ENCODE measurements around the gene ADGRG6.

DNA sequence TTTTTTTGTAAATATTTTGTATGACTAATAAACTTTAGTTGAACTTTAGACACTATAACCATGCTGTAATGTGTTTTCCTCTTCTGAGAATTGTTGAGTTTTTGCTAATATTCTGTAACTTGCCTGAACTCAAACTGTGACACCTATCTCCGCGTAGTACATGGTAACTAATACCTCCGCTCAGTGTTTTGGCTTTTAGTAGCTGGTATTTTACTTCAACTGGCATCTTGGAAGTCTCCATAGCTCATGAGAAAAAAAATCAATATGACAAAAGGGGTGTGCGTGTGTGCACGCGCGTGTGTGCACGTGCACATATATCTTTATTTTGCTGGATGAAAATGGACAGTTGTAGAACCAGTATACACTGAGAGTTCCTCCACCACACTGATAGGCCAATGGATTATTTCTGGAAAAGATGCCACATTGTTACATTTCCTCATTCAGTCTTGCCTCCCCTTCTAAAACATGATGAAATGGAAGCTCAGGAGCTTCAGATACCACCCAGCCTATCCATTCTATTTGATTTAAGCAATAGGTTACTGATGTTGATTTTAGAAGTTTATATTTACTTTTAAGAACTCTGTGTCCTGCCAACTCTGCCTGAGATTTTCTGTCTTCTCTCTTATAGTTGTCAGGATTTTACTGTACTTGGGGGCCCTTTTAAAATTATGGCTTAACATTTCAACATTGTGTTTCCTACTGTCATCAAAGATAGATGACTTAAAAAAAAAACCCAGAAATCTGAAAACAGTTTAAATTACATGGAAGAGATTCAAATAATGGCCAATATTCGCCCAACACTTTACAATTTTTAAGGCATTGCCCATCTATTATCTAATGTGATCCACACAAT, 16.3 kb upstream of the ADGRG6 start:
- no peak for TF ChIP-seq CTCF (IDR thresholded peaks at IDR 0.05)
- no peak for TF ChIP-seq POLR2AphosphoS5 (IDR thresholded peaks at IDR 0.05; ENCODE audit: low read depth, low read length)
- no peak for TF ChIP-seq TCF7L2 (IDR thresholded peaks at IDR 0.05; ENCODE audit: low read depth, low read length)
- TF ChIP-seq, protein P1, sequence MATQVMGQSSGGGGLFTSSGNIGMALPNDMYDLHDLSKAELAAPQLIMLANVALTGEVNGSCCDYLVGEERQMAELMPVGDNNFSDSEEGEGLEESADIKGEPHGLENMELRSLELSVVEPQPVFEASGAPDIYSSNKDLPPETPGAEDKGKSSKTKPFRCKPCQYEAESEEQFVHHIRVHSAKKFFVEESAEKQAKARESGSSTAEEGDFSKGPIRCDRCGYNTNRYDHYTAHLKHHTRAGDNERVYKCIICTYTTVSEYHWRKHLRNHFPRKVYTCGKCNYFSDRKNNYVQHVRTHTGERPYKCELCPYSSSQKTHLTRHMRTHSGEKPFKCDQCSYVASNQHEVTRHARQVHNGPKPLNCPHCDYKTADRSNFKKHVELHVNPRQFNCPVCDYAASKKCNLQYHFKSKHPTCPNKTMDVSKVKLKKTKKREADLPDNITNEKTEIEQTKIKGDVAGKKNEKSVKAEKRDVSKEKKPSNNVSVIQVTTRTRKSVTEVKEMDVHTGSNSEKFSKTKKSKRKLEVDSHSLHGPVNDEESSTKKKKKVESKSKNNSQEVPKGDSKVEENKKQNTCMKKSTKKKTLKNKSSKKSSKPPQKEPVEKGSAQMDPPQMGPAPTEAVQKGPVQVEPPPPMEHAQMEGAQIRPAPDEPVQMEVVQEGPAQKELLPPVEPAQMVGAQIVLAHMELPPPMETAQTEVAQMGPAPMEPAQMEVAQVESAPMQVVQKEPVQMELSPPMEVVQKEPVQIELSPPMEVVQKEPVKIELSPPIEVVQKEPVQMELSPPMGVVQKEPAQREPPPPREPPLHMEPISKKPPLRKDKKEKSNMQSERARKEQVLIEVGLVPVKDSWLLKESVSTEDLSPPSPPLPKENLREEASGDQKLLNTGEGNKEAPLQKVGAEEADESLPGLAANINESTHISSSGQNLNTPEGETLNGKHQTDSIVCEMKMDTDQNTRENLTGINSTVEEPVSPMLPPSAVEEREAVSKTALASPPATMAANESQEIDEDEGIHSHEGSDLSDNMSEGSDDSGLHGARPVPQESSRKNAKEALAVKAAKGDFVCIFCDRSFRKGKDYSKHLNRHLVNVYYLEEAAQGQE (IDR thresholded peaks at IDR 0.05; ENCODE audit: insufficient read depth in 1 of 2, low read depth in 2 of 2, low read length in 1 of 2) = no peak
